WTC11 (cell line): ENCODE results near the gene NQO2. TPM values are rescaled to one million over a fixed set of nuclear protein-coding genes. Genes with fewer than 3 reads are reported as not detected.

Experiments used
- ATF1 ChIP-seq: sonication (generic); formaldehyde crosslinking; IDR thresholded peaks from 2 replicates; pipeline ENCODE4 v1.8.1; 2023; ENCODE audit warnings: mild to moderate bottlenecking, moderate library complexity, missing genetic modification reagents
- CBFB ChIP-seq: sonication (generic); formaldehyde crosslinking; IDR thresholded peaks from 2 replicates; pipeline ENCODE4 v1.8.1; 2022; ENCODE audit warnings: mild to moderate bottlenecking, low read depth, missing genetic modification reagents
- CREM ChIP-seq: sonication (generic); formaldehyde crosslinking; IDR thresholded peaks from 2 replicates; pipeline ENCODE4 v1.8.1; 2022; ENCODE audit warnings: mild to moderate bottlenecking, missing genetic modification reagents, moderate library complexity
- ESRRA ChIP-seq: sonication (generic); formaldehyde crosslinking; IDR thresholded peaks from 2 replicates; pipeline ENCODE4 v1.8.1; 2022; ENCODE audit warnings: mild to moderate bottlenecking, missing genetic modification reagents, borderline replicate concordance
- GRHL2 ChIP-seq: fragments of 250-450 bp; sonication (Bioruptor Pico); IDR thresholded peaks from 2 replicates; pipeline ENCODE4 v1.8.0; 2022; ENCODE audit warnings: mild to moderate bottlenecking, moderate library complexity; ENCODE audit not compliant: insufficient replicate concordance, severe bottlenecking
- GTF2I ChIP-seq: fragments of 250-450 bp; sonication (Bioruptor Pico); conservative IDR thresholded peaks from 2 replicates; pipeline ENCODE4 v1.4.0; 2021; ENCODE audit warnings: mild to moderate bottlenecking
- HMGA2 ChIP-seq: fragments of 250-450 bp; sonication (Bioruptor Pico); IDR thresholded peaks from 2 replicates; pipeline ENCODE4 v1.4.0; 2021; ENCODE audit warnings: mild to moderate bottlenecking, moderate library complexity
- JAZF1 ChIP-seq: fragments of 250-450 bp; sonication (Bioruptor Pico); IDR thresholded peaks from 2 replicates; pipeline ENCODE4 v1.9.0; 2021; ENCODE audit warnings: moderate library complexity, mild to moderate bottlenecking, inconsistent platforms
- JUN ChIP-seq: sonication (generic); formaldehyde crosslinking; IDR thresholded peaks from 2 replicates; pipeline ENCODE4 v1.8.0; 2023; ENCODE audit warnings: mild to moderate bottlenecking, missing genetic modification reagents
- MYBL2 ChIP-seq: sonication (generic); formaldehyde crosslinking; IDR thresholded peaks from 2 replicates; pipeline ENCODE4 v1.8.1; 2023; ENCODE audit warnings: mild to moderate bottlenecking, moderate library complexity, missing genetic modification reagents
- NFE2L1 ChIP-seq: sonication (generic); formaldehyde crosslinking; IDR thresholded peaks from 2 replicates; pipeline ENCODE4 v1.8.1; 2023; ENCODE audit warnings: missing genetic modification reagents
- NR2C2 ChIP-seq: sonication (generic); formaldehyde crosslinking; IDR thresholded peaks from 2 replicates; pipeline ENCODE4 v1.8.0; 2022; ENCODE audit warnings: mild to moderate bottlenecking, missing genetic modification reagents
- NR3C1 ChIP-seq: sonication (generic); formaldehyde crosslinking; conservative IDR thresholded peaks from 2 replicates; pipeline ENCODE4 v1.8.1; 2023; ENCODE audit warnings: low read depth, mild to moderate bottlenecking, missing genetic modification reagents
- PRRX2 ChIP-seq: fragments of 250-450 bp; sonication (Bioruptor Pico); IDR thresholded peaks from 2 replicates; pipeline ENCODE4 v1.8.0; 2021; ENCODE audit warnings: mild to moderate bottlenecking
- SP1 ChIP-seq: sonication (generic); formaldehyde crosslinking; conservative IDR thresholded peaks from 2 replicates; pipeline ENCODE4 v1.8.1; 2022; ENCODE audit warnings: missing genetic modification reagents
- ZNF317 ChIP-seq: sonication (generic); formaldehyde crosslinking; IDR thresholded peaks from 2 replicates; pipeline ENCODE4 v1.8.1; 2023; ENCODE audit warnings: low read depth, mild to moderate bottlenecking, moderate library complexity, missing genetic modification reagents, borderline replicate concordance
- ZNF396 ChIP-seq: fragments of 250-450 bp; sonication (Bioruptor Pico); IDR thresholded peaks from 2 replicates; pipeline ENCODE4 v1.8.0; 2021; ENCODE audit warnings: mild to moderate bottlenecking, moderate library complexity, borderline replicate concordance
- ZNF423 ChIP-seq: fragments of 250-450 bp; sonication (Bioruptor Pico); IDR thresholded peaks from 2 replicates; pipeline ENCODE4 v2.1.2; 2022; ENCODE audit warnings: mild to moderate bottlenecking, moderate library complexity
- total RNA-seq: library from RNA; stranded (reverse); gene quantifications from 3 replicates; pipeline ENCODE4 v1.2.3, GENCODE V29; 2021
- TF ChIP-seq, protein P1 (sequence below): sonication (generic); formaldehyde crosslinking; IDR thresholded peaks from 2 replicates; pipeline ENCODE4 v1.8.1; 2022; ENCODE audit warnings: missing genetic modification reagents, borderline replicate concordance
- TF ChIP-seq, protein P2 (sequence below): sonication (generic); formaldehyde crosslinking; IDR thresholded peaks from 2 replicates; pipeline ENCODE4 v1.8.0; 2022; ENCODE audit warnings: mild to moderate bottlenecking, missing genetic modification reagents
- TF ChIP-seq, protein P3 (sequence below): sonication (generic); formaldehyde crosslinking; conservative IDR thresholded peaks from 2 replicates; pipeline ENCODE4 v1.8.1; 2023; ENCODE audit warnings: mild to moderate bottlenecking, low read depth, missing genetic modification reagents, moderate library complexity
- TF ChIP-seq, protein P4 (sequence below): fragments of 250-450 bp; sonication (Bioruptor Pico); IDR thresholded peaks from 2 replicates; pipeline ENCODE4 v1.8.0; 2021; ENCODE audit warnings: mild to moderate bottlenecking
- TF ChIP-seq, protein P5 (sequence below): sonication (generic); formaldehyde crosslinking; IDR thresholded peaks from 2 replicates; pipeline ENCODE4 v1.8.1; 2023; ENCODE audit warnings: mild to moderate bottlenecking, moderate library complexity, missing genetic modification reagents
- TF ChIP-seq, protein P6 (sequence below): fragments of 250-450 bp; sonication (Bioruptor Pico); IDR thresholded peaks from 2 replicates; pipeline ENCODE4 v1.9.0; 2021; ENCODE audit warnings: mild to moderate bottlenecking, borderline replicate concordance
- TF ChIP-seq, protein P7 (sequence below): fragments of 250-450 bp; sonication (Bioruptor Pico); IDR thresholded peaks from 2 replicates; pipeline ENCODE4 v2.1.2; 2022; ENCODE audit warnings: mild to moderate bottlenecking, moderate library complexity

Gene NQO2
- total RNA-seq, 1 experiment from 2014 or later: 119 TPM

DNA sequence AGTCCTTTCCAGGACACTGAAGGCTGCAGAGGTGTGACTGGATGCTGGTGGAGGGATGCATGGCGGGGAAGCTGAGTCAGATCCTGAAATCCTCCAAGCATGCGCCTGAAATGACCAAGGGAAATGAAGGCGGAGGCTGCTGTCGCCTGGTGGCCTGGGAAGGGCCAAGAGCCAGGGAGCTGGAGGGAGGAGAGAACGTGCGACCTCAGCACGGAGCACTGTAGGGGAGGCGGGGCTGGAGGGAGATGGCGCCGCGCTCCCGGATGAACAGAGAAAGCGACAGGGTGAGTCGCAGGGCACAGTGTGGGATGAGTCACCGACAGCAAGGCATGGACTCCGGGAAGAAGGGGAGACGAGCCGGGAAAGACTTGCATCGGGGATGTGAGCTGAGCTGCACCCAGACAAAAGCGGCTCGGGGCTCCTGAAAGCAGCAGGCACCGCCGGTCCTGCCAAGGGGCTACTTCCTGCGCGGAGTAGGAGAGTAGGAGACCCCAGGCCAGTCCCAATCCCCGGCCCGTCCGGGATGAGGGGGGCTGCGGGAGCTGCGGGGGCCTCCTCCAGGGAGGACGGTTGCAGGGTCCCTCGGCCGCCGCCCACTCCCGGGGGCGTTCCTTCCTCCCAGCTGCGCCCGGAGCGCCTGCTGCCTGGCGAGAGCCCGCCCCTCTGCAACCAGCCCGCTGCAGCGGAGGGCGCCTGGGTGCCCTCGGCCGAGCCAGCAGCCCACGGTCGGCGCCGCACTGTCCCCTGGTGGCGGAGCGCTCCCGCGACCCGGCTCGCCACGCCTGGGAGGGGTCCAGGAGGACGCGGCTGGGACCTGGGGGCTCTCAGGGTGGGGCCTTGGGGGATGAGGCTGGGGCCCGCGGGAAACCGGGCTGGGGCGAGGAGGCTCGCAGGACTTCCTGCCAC, 11.0 kb upstream of the NQO2 start (continued):
- TF ChIP-seq HMGA2 (CRISPR knock-in tag) (no peak), ZNF317 (CRISPR knock-in tag) (peak; percentile 56; the same call in 1 of the 2 replicates), CREM (CRISPR knock-in tag) (no peak), SP1 (CRISPR knock-in tag) (peak; percentile 68; the same call in 1 of the 2 replicates), ESRRA (CRISPR knock-in tag) (no peak), NR3C1 (CRISPR knock-in tag) (no peak), JAZF1 (CRISPR knock-in tag) (no peak), MYBL2 (no peak; the same call in 1 of the 2 replicates), ZNF423 (CRISPR knock-in tag) (peak; percentile 80), NR2C2 (CRISPR knock-in tag) (no peak; the same call in 1 of the 2 replicates), ZNF396 (CRISPR knock-in tag) (no peak), NFE2L1 (CRISPR knock-in tag) (0 out of 2 replicates have a peak, but pooled peaks have one; percentile 59), ATF1 (CRISPR knock-in tag) (0 out of 2 replicates have a peak, but pooled peaks have one; percentile 25), GRHL2 (CRISPR knock-in tag) (no peak), CBFB (CRISPR knock-in tag) (no peak), PRRX2 (no peak), GTF2I (0 out of 2 replicates have a peak, but pooled peaks have one; percentile 38), JUN (CRISPR knock-in tag) (peak; percentile 50; the same call in 1 of the 2 replicates)
- TF ChIP-seq, protein P1, sequence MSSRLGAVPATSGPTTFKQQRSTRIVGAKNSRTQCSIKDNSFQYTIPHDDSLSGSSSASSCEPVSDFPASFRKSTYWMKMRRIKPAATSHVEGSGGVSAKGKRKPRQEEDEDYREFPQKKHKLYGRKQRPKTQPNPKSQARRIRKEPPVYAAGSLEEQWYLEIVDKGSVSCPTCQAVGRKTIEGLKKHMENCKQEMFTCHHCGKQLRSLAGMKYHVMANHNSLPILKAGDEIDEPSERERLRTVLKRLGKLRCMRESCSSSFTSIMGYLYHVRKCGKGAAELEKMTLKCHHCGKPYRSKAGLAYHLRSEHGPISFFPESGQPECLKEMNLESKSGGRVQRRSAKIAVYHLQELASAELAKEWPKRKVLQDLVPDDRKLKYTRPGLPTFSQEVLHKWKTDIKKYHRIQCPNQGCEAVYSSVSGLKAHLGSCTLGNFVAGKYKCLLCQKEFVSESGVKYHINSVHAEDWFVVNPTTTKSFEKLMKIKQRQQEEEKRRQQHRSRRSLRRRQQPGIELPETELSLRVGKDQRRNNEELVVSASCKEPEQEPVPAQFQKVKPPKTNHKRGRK (CRISPR knock-in tag): no peak
- TF ChIP-seq, protein P2, sequence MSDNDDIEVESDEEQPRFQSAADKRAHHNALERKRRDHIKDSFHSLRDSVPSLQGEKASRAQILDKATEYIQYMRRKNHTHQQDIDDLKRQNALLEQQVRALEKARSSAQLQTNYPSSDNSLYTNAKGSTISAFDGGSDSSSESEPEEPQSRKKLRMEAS: peak; percentile 73
- TF ChIP-seq, protein P3, sequence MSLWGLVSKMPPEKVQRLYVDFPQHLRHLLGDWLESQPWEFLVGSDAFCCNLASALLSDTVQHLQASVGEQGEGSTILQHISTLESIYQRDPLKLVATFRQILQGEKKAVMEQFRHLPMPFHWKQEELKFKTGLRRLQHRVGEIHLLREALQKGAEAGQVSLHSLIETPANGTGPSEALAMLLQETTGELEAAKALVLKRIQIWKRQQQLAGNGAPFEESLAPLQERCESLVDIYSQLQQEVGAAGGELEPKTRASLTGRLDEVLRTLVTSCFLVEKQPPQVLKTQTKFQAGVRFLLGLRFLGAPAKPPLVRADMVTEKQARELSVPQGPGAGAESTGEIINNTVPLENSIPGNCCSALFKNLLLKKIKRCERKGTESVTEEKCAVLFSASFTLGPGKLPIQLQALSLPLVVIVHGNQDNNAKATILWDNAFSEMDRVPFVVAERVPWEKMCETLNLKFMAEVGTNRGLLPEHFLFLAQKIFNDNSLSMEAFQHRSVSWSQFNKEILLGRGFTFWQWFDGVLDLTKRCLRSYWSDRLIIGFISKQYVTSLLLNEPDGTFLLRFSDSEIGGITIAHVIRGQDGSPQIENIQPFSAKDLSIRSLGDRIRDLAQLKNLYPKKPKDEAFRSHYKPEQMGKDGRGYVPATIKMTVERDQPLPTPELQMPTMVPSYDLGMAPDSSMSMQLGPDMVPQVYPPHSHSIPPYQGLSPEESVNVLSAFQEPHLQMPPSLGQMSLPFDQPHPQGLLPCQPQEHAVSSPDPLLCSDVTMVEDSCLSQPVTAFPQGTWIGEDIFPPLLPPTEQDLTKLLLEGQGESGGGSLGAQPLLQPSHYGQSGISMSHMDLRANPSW: no peak
- TF ChIP-seq, protein P4, sequence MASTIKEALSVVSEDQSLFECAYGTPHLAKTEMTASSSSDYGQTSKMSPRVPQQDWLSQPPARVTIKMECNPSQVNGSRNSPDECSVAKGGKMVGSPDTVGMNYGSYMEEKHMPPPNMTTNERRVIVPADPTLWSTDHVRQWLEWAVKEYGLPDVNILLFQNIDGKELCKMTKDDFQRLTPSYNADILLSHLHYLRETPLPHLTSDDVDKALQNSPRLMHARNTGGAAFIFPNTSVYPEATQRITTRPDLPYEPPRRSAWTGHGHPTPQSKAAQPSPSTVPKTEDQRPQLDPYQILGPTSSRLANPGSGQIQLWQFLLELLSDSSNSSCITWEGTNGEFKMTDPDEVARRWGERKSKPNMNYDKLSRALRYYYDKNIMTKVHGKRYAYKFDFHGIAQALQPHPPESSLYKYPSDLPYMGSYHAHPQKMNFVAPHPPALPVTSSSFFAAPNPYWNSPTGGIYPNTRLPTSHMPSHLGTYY (CRISPR knock-in tag): no peak
- TF ChIP-seq, protein P5, sequence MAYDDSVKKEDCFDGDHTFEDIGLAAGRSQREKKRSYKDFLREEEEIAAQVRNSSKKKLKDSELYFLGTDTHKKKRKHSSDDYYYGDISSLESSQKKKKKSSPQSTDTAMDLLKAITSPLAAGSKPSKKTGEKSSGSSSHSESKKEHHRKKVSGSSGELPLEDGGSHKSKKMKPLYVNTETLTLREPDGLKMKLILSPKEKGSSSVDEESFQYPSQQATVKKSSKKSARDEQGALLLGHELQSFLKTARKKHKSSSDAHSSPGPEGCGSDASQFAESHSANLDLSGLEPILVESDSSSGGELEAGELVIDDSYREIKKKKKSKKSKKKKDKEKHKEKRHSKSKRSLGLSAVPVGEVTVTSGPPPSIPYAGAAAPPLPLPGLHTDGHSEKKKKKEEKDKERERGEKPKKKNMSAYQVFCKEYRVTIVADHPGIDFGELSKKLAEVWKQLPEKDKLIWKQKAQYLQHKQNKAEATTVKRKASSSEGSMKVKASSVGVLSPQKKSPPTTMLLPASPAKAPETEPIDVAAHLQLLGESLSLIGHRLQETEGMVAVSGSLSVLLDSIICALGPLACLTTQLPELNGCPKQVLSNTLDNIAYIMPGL (CRISPR knock-in tag): peak; percentile 97; the same call in 1 of the 2 replicates
- TF ChIP-seq, protein P6, sequence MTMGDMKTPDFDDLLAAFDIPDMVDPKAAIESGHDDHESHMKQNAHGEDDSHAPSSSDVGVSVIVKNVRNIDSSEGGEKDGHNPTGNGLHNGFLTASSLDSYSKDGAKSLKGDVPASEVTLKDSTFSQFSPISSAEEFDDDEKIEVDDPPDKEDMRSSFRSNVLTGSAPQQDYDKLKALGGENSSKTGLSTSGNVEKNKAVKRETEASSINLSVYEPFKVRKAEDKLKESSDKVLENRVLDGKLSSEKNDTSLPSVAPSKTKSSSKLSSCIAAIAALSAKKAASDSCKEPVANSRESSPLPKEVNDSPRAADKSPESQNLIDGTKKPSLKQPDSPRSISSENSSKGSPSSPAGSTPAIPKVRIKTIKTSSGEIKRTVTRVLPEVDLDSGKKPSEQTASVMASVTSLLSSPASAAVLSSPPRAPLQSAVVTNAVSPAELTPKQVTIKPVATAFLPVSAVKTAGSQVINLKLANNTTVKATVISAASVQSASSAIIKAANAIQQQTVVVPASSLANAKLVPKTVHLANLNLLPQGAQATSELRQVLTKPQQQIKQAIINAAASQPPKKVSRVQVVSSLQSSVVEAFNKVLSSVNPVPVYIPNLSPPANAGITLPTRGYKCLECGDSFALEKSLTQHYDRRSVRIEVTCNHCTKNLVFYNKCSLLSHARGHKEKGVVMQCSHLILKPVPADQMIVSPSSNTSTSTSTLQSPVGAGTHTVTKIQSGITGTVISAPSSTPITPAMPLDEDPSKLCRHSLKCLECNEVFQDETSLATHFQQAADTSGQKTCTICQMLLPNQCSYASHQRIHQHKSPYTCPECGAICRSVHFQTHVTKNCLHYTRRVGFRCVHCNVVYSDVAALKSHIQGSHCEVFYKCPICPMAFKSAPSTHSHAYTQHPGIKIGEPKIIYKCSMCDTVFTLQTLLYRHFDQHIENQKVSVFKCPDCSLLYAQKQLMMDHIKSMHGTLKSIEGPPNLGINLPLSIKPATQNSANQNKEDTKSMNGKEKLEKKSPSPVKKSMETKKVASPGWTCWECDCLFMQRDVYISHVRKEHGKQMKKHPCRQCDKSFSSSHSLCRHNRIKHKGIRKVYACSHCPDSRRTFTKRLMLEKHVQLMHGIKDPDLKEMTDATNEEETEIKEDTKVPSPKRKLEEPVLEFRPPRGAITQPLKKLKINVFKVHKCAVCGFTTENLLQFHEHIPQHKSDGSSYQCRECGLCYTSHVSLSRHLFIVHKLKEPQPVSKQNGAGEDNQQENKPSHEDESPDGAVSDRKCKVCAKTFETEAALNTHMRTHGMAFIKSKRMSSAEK (CRISPR knock-in tag): no peak
- TF ChIP-seq, protein P7, sequence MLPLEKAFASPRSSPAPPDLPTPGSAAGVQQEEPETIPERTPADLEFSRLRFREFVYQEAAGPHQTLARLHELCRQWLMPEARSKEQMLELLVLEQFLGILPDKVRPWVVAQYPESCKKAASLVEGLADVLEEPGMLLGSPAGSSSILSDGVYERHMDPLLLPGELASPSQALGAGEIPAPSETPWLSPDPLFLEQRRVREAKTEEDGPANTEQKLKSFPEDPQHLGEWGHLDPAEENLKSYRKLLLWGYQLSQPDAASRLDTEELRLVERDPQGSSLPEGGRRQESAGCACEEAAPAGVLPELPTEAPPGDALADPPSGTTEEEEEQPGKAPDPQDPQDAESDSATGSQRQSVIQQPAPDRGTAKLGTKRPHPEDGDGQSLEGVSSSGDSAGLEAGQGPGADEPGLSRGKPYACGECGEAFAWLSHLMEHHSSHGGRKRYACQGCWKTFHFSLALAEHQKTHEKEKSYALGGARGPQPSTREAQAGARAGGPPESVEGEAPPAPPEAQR (CRISPR knock-in tag): no peak
